VCaP (cell line): ENCODE measurements around the gene RGL1.

Source experiments
- H3K27ac ChIP-seq: fragments of 450-650 bp; 2 replicates; pipeline ENCODE4 v1.5.1; 2017
- TF ChIP-seq, protein P1 (sequence below): fragments of 450-650 bp; conservative IDR thresholded peaks from 2 replicates; pipeline ENCODE4 v1.5.1; 2017; ENCODE audit warnings: mild to moderate bottlenecking, moderate library complexity

RGL1 gene

DNA sequence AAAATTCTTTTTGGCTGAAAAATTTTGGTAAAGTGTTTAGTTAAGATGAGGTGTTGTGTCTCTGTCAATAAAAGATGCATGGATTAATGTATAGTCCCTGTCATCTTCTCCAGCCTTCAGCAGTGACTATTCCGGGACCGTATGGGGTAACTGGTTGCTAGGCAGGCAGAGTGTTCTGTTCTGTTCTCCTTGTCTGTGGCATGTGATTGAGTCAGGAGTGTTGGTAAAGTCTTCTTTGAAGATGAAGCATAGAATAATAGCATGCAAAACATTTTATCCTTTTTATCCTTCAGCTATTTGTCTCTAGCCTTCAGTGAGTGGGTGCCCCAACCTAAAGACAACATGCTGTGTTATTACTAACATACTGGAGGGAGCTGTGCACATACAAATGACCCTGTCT lies 74.6 kb downstream of the RGL1 start:
- no peak overlapping the region for H3K27ac ChIP-seq

GRCh38 chr1:183879966-183880365 lies 75.0 kb downstream of the RGL1 start:
- TF ChIP-seq, protein P1, sequence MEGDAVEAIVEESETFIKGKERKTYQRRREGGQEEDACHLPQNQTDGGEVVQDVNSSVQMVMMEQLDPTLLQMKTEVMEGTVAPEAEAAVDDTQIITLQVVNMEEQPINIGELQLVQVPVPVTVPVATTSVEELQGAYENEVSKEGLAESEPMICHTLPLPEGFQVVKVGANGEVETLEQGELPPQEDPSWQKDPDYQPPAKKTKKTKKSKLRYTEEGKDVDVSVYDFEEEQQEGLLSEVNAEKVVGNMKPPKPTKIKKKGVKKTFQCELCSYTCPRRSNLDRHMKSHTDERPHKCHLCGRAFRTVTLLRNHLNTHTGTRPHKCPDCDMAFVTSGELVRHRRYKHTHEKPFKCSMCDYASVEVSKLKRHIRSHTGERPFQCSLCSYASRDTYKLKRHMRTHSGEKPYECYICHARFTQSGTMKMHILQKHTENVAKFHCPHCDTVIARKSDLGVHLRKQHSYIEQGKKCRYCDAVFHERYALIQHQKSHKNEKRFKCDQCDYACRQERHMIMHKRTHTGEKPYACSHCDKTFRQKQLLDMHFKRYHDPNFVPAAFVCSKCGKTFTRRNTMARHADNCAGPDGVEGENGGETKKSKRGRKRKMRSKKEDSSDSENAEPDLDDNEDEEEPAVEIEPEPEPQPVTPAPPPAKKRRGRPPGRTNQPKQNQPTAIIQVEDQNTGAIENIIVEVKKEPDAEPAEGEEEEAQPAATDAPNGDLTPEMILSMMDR, result no peak
- H3K27ac ChIP-seq, result no peak overlapping the region

More for the DNA sequence above, 74.6 kb downstream of the RGL1 start:
- TF ChIP-seq, protein P1, result no peak

GRCh38 chr1:183880531-183881243 lies 75.8 kb downstream of the RGL1 start:
- TF ChIP-seq, protein P1, result no peak
- H3K27ac ChIP-seq, result no peak overlapping the region

DNA sequence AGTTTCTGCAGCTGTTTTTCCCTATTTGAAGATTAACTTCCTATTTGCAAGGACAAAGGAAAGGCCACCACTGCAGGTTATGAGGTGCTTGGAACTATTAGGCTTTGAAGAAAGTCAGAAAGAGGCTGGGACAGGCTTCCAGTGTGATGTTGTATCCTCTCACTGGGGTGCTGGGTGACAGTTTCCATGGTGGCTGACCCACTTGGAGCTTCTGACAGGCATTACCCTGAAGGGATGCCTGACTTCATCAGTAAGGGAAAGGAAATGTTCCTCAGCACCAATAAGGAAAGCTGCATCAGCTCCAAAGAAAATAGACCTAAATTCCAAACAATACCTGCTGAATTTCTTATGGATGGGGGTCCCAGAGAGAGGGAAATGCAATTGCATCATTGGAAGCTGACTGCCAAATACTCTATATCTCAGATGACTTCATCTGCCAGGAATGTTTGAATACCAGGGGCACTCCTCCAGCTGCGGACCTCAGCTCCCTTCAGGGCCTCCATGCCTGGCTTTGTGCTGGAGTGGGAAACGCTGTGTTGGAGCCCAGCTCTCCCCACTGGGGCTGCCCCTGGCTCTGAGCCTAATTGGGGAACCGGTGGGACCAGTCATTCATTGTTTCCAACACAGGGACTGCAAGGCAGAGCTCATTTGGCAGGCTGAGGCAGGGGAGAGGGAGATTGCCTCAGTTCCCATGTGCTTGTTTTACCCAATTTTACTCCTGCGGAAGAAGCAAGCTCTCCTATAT lies 76.6 kb downstream of the RGL1 start:
- no peak overlapping the region for H3K27ac ChIP-seq
- TF ChIP-seq, protein P1, result no peak

DNA sequence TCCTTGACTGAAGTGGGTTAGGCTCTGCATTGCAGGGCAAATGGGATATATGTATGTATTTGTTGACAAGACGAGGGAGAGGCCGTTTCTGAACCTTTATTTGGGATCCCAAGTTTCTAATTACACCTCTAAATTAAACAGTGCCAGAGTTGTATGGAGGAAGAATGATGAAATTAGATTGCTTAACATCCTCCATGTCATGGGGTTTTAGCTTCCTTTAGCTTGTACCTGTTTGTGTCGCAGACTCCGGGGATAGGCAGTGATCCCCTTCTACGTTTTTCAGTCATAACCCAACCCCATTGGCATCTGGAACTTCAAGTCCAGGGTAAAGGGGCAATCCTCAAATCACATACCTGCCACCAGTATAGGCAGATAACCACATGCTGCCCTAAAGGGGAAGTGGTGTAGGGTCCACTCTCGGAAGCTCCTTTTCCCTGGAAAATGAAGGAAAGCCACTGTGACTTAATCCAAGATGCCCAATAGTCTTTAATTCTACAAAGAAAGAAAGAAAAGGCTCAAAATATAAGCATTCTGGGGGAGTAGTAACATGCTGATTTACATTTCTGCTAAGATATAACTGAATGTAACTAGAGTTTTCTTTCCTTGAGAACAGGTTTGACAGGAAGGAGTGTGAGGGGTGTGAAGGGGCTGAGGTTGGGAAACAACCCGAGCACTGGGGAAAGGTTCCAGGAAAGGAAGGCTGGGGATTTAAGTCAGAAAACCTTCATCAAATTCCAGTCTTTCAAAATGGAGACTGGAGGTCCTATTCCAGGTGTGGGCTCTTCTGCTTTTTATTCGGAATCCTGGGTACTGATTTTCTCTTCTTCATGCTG lies 77.6 kb downstream of the RGL1 start:
- TF ChIP-seq, protein P1, result no peak
- no peak overlapping the region for H3K27ac ChIP-seq

GRCh38 chr1:183883623-183884022 lies 78.7 kb downstream of the RGL1 start:
- no peak overlapping the region for H3K27ac ChIP-seq
- TF ChIP-seq, protein P1, result no peak

DNA sequence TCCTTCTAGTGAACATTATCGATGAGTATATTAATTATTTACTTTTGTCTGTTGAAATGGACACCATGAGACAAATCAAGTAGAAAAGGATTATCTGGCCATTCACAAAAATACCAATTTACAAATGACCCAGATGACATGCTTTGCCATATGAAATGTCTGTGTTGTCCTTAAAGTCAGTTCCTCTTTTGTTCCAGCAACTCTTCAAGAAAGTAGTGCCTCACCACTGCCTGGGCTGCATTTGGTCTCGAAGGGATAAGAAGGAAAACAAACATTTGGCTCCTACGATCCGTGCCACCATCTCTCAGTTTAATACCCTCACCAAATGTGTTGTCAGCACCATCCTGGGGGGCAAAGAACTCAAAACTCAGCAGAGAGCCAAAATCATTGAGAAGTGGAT lies 79.6 kb downstream of the RGL1 start:
- H3K27ac ChIP-seq, result no peak overlapping the region
- TF ChIP-seq, protein P1, result no peak
